Stimulated activated CD4-positive, alpha-beta T cell treated with anti-CD3 and anti-CD28 coated beads, Interleukin-15, amount 100 ng/mL, for 48 hours (primary cell): ENCODE measurements around the gene TPK1.
"Not testable (repeated sequence)": the region's sequence is repeated elsewhere in the genome, so short reads cannot be mapped to it uniquely, and the experiment has no call there.

Experiments
- DNase-seq, 2 donors: peaks; one replicate each; pipeline ENCODE4 v3.0.0-alpha.2; 2020; ENCODE audit warnings: low read depth in 2 of 2

TPK1 gene

GRCh38 chr7:144777005-144777839 is 58.6 kb downstream of the TPK1 start:
- DNase-seq, result no peak

- no peak for DNase-seq
Measured at GRCh38 chr7:144776447-144776846, 59.4 kb downstream of the TPK1 start.

GRCh38 chr7:144775749-144776148 is 60.1 kb downstream of the TPK1 start:
- no peak for DNase-seq

GRCh38 chr7:144771927-144772326 is 63.9 kb downstream of the TPK1 start:
- no peak for DNase-seq

GRCh38 chr7:144771174-144771573 is 64.7 kb downstream of the TPK1 start:
- no peak for DNase-seq

- DNase-seq, result no peak
Measured at GRCh38 chr7:144769352-144769751, 66.5 kb downstream of the TPK1 start.

- DNase-seq, result no peak
Measured at GRCh38 chr7:144768633-144769032, 67.2 kb downstream of the TPK1 start.

- DNase-seq, result no peak
Measured at GRCh38 chr7:144763291-144763690, 72.6 kb downstream of the TPK1 start.

GRCh38 chr7:144762853-144763252 is 73.0 kb downstream of the TPK1 start:
- DNase-seq, result no peak

- DNase-seq, result no peak
Measured at GRCh38 chr7:144761493-144761892, 74.4 kb downstream of the TPK1 start.

GRCh38 chr7:144759653-144760052 is 76.2 kb downstream of the TPK1 start:
- no peak for DNase-seq

GRCh38 chr7:144747936-144748335 is 87.9 kb downstream of the TPK1 start:
- DNase-seq, result no peak

- DNase-seq, result no peak
Measured at GRCh38 chr7:144738708-144739314, 97.0 kb downstream of the TPK1 start.

- no peak for DNase-seq
Measured at GRCh38 chr7:144738146-144738545, 97.7 kb downstream of the TPK1 start.

GRCh38 chr7:144736880-144737493 is 98.9 kb downstream of the TPK1 start:
- no peak for DNase-seq

- DNase-seq, result no peak
Measured at GRCh38 chr7:144735505-144736276, 100.2 kb downstream of the TPK1 start.

- DNase-seq, result no peak
Measured at GRCh38 chr7:144731661-144732351, 104.0 kb downstream of the TPK1 start.

GRCh38 chr7:144730224-144730623 is 105.6 kb downstream of the TPK1 start:
- no peak for DNase-seq

GRCh38 chr7:144729226-144729625 is 106.6 kb downstream of the TPK1 start:
- no peak for DNase-seq

- no peak for DNase-seq
Measured at GRCh38 chr7:144728551-144728950, 107.3 kb downstream of the TPK1 start.

- not testable (repeated sequence) for DNase-seq
Measured at GRCh38 chr7:144726840-144727239, 109.0 kb downstream of the TPK1 start.

GRCh38 chr7:144725070-144725469 is 110.8 kb downstream of the TPK1 start:
- no peak for DNase-seq
